NOMO-1 (cell line): Measurements from ENCODE around the gene FOCAD.
"Not testable (repeated sequence)": the region's sequence is repeated elsewhere in the genome, so short reads cannot be mapped to it uniquely, and the experiment has no call there.

Source experiments
- DNase-seq, 2 experiments: peaks; one replicate each; lab custom pipeline; 2025; ENCODE audit not compliant: unreplicated experiment in 2 of 2; lab: John Stamatoyannopoulos, UW

FOCAD gene

GRCh38 chr9:20945856-20946255 lies 261.8 kb downstream of the FOCAD start:
- no peak for DNase-seq

- DNase-seq, result no peak
These were observed 264.6 kb downstream of the FOCAD start for GRCh38 chr9:20948703-20949102.

GRCh38 chr9:20950707-20951106 lies 266.6 kb downstream of the FOCAD start:
- no peak for DNase-seq

- no peak for DNase-seq
These were observed 278.6 kb downstream of the FOCAD start for GRCh38 chr9:20962536-20963225.

- DNase-seq, result no peak
These were observed 288.6 kb downstream of the FOCAD start for GRCh38 chr9:20972684-20973083.

- not testable (repeated sequence) for DNase-seq
These were observed 289.3 kb downstream of the FOCAD start for GRCh38 chr9:20973246-20973947.

- not testable (repeated sequence) for DNase-seq
These were observed 290.3 kb downstream of the FOCAD start for GRCh38 chr9:20974191-20974938.

- no peak for DNase-seq
These were observed 294.2 kb downstream of the FOCAD start for GRCh38 chr9:20978249-20978648.

- DNase-seq, result no peak
These were observed 296.9 kb downstream of the FOCAD start for GRCh38 chr9:20980832-20981455.

GRCh38 chr9:20981486-20981885 lies 297.4 kb downstream of the FOCAD start:
- no peak for DNase-seq

GRCh38 chr9:20984506-20984905 lies 300.4 kb downstream of the FOCAD start:
- no peak for DNase-seq

GRCh38 chr9:20985851-20986600 lies 302.0 kb downstream of the FOCAD start:
- DNase-seq, result no peak

- DNase-seq, result no peak
These were observed 303.5 kb downstream of the FOCAD start for GRCh38 chr9:20987521-20987920.

- no peak for DNase-seq
These were observed 304.0 kb downstream of the FOCAD start for GRCh38 chr9:20988061-20988460.

GRCh38 chr9:20988671-20989315 lies 304.7 kb downstream of the FOCAD start:
- no peak for DNase-seq

- no peak for DNase-seq
These were observed 305.9 kb downstream of the FOCAD start for GRCh38 chr9:20989923-20990341.

- DNase-seq, result no peak
These were observed 306.8 kb downstream of the FOCAD start for GRCh38 chr9:20990867-20991266.

GRCh38 chr9:20994486-20994885 lies 310.4 kb downstream of the FOCAD start:
- DNase-seq, result no peak

- DNase-seq, result no peak
These were observed 311.6 kb downstream of the FOCAD start for GRCh38 chr9:20995616-20996015.

- no peak for DNase-seq
These were observed 312.8 kb downstream of the FOCAD start for GRCh38 chr9:20996809-20997208.
